A549 treated with Hydrocortisone at 1 μM for 4 hours (cell line): ENCODE results near the gene GPR61. TPM values are rescaled to one million over a fixed set of nuclear protein-coding genes. Genes with fewer than 3 reads are reported as not detected.

Source experiments
- total RNA-seq: library from RNA; stranded (reverse); fragments of 200-300 nt; extraction: Qiagen RNA extraction; gene quantifications from 5 replicates; pipeline ENCODE4 v1.2.3, GENCODE V29; 2022

Gene GPR61
- not detected in 5 replicates for total RNA-seq

GRCh38 chr1:109539676-109540075 lies at the start of gene GPR61:
Gene GPR61, plus strand, starts transcription at chr1:109539872. Its CDS starts 3,151 bp downstream, at chr1:109543023.

GRCh38 chr1:109493805-109494539 lies 45.7 kb upstream of the GPR61 start, which contains the start of gene CYB561D1:
Gene CYB561D1, plus strand, starts transcription at chr1:109494094. Its CDS starts 46 bp downstream, at chr1:109494140.

GRCh38 chr1:109509176-109510134 lies 30.2 kb upstream of the GPR61 start, which contains the start of gene AMIGO1:
Gene AMIGO1, minus strand, starts transcription at chr1:109509727. Its CDS starts 815 bp downstream, at chr1:109508912.

GRCh38 chr1:109548321-109549267 lies 8.9 kb downstream of the GPR61 start, which contains the start of gene GNAI3:
Gene GNAI3, plus strand, starts transcription at chr1:109548615. Its CDS starts 106 bp downstream, at chr1:109548721.

Other genes starting within 250 kb of the GPR61 start
- gene MYBPHL, start 232.9 kb upstream of the GPR61 start, total RNA-seq: 0.23 to 0.38 TPM in 2 of 5 replicates, not detected in the others
- gene SORT1, start 142.0 kb upstream of the GPR61 start, total RNA-seq: 3.7 to 6.1 TPM (median 4.0 TPM) in 5 replicates
- 101 to 113 TPM (median 106 TPM) in 5 replicates for gene PSMA5, start 113.4 kb upstream of the GPR61 start, total RNA-seq
- 0.03 to 0.12 TPM (median 0.10 TPM) in 5 replicates for gene SYPL2, start 73.3 kb upstream of the GPR61 start, total RNA-seq
- 1.5 to 2.4 TPM (median 2.2 TPM) in 5 replicates for gene ATXN7L2, start 56.0 kb upstream of the GPR61 start, total RNA-seq
- 4.3 to 4.8 TPM (median 4.6 TPM) in 5 replicates for gene CYB561D1, start 45.8 kb upstream of the GPR61 start, total RNA-seq
- gene AMIGO1, start 30.1 kb upstream of the GPR61 start, total RNA-seq: 0.86 to 1.3 TPM (median 1.1 TPM) in 5 replicates
- gene GNAI3, start 8.7 kb downstream of the GPR61 start, total RNA-seq: 4.4 to 6.0 TPM (median 5.2 TPM) in 5 replicates
- 0.09 to 0.10 TPM (median 0.10 TPM) in 3 of 5 replicates, not detected in the others for gene GNAT2, start 79.7 kb downstream of the GPR61 start, total RNA-seq
- gene AMPD2, start 80.0 kb downstream of the GPR61 start, total RNA-seq: 18.7 to 24.9 TPM (median 21.9 TPM) in 5 replicates
- gene GSTM4, start 116.2 kb downstream of the GPR61 start, total RNA-seq: 8.8 to 9.9 TPM (median 8.9 TPM) in 5 replicates
- 3.2 to 4.1 TPM (median 3.5 TPM) in 5 replicates for gene GSTM2, start 128.2 kb downstream of the GPR61 start, total RNA-seq
- not detected in 5 replicates for gene GSTM1, start 147.9 kb downstream of the GPR61 start, total RNA-seq
- not detected in 5 replicates for gene GSTM5, start 172.4 kb downstream of the GPR61 start, total RNA-seq
- 22.0 to 26.7 TPM (median 24.5 TPM) in 5 replicates for gene GSTM3, start 201.2 kb downstream of the GPR61 start, total RNA-seq
- 0.67 to 1.7 TPM (median 0.97 TPM) in 5 replicates for gene EPS8L3, start 224.1 kb downstream of the GPR61 start, total RNA-seq